ENCODE data around the gene UNC13C.

Gene UNC13C

GRCh38 chr15:54127574-54127973 is 149.3 kb downstream of the UNC13C start:
- DNase-seq: no peak

GRCh38 chr15:54131410-54131809 is 153.2 kb downstream of the UNC13C start:
- DNase-seq: no peak

- no peak for DNase-seq
Observed at GRCh38 chr15:54149115-54149531, 170.9 kb downstream of the UNC13C start.

GRCh38 chr15:54150255-54150654 is 172.0 kb downstream of the UNC13C start:
- DNase-seq: no peak

- DNase-seq: no peak
Observed at GRCh38 chr15:54159012-54159411, 180.8 kb downstream of the UNC13C start.

GRCh38 chr15:54187325-54187724 is 209.1 kb downstream of the UNC13C start:
- DNase-seq: no peak

- no peak for DNase-seq
Observed at GRCh38 chr15:54197995-54198394, 219.8 kb downstream of the UNC13C start.

- DNase-seq: no peak
Observed at GRCh38 chr15:54206586-54207321, 228.5 kb downstream of the UNC13C start.

- no peak for DNase-seq
Observed at GRCh38 chr15:54208786-54209185, 230.5 kb downstream of the UNC13C start.

GRCh38 chr15:54212635-54213034 is 234.4 kb downstream of the UNC13C start:
- DNase-seq: no peak

GRCh38 chr15:54226455-54226854 is 248.2 kb downstream of the UNC13C start:
- no peak for DNase-seq

- DNase-seq: no peak
Observed at GRCh38 chr15:54227569-54227968, 249.3 kb downstream of the UNC13C start.

GRCh38 chr15:54250326-54250725 is 272.1 kb downstream of the UNC13C start:
- DNase-seq: no peak

GRCh38 chr15:54256190-54256589 is 277.9 kb downstream of the UNC13C start:
- DNase-seq: no peak

- DNase-seq: no peak
Observed at GRCh38 chr15:54273928-54274327, 295.7 kb downstream of the UNC13C start.

- no peak for DNase-seq
Observed at GRCh38 chr15:54277834-54278233, 299.6 kb downstream of the UNC13C start.

- no peak for DNase-seq
Observed at GRCh38 chr15:54280726-54281125, 302.5 kb downstream of the UNC13C start.

- no peak for DNase-seq
Observed at GRCh38 chr15:54282228-54282836, 304.1 kb downstream of the UNC13C start.

GRCh38 chr15:54288049-54288448 is 309.8 kb downstream of the UNC13C start:
- DNase-seq: no peak

- DNase-seq: no peak
Observed at GRCh38 chr15:54289590-54290136, 311.4 kb downstream of the UNC13C start.

GRCh38 chr15:54298396-54298795 is 320.2 kb downstream of the UNC13C start:
- DNase-seq: no peak

- no peak for DNase-seq
Observed at GRCh38 chr15:54304321-54304720, 326.1 kb downstream of the UNC13C start.

- no peak for DNase-seq
Observed at GRCh38 chr15:54305138-54305537, 326.9 kb downstream of the UNC13C start.

GRCh38 chr15:54307252-54307902 is 329.1 kb downstream of the UNC13C start:
- DNase-seq: no peak
